ENCODE results near the gene ZBTB7C. TPM values are rescaled to one million over a fixed set of nuclear protein-coding genes. Genes with fewer than 3 reads are reported as not detected.

Gene ZBTB7C
- total and polyA plus RNA-seq, 9 of the 15 experiments (the other 6 are each of a cell fraction or from before 2014, with no cell fraction given): not detected

DNA sequence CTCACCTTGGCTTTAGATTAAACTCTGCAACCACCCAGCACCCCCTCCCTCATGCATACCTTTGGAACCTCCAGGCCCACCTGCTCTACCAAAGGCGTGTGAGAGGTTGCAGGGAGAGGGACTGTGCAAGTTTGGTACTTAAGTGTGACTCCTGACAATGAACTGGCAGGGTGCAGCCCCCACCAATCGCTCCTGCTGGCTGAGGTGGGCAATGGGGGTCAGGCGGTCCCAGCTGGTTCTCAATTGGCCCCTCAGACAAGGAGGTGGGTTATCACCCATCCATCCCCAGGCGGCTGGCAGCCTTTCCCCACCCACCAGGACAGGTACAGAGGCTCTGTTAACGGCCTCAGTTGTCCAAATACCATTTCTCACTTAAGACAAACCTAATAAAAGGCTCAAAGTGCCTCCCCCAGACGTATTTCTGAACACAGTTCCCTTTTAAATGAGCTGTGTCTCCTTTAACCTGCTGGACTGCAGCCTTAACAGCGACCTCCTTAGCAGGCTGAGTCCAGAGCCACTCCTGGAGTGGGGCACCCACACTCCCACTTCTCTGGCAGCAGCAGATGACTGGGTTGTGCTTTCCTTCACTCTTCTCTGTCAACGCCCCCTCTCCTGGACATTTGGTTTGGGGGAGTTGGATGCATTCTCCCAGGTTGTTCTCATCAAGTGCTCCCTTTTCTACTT is 309.6 kb downstream of the ZBTB7C start:
- intact Hi-C loops (cut with micrococcal nuclease) (loop anchor here (10.0 kb wide), 1 partner anchor 65 kb away; no protein-coding TSS in a partner anchor), in situ Hi-C loops (cut with MboI) (no loop called here)
- peaks cover 0 to 10% of the 10 kb centered on the region in 2 experiments; a peak in 4 of 5 replicates for H3K27me3 ChIP-seq (ENCODE audit: control insufficient read depth in 2 of 2, insufficient read depth in 2 of 2, low read length in 2 of 2)
- H3K27ac ChIP-seq (ENCODE audit: extremely low read depth, low read depth, low read length): no peak overlapping the region
- TF ChIP-seq ZNF282 (CRISPR knock-in tag; IDR thresholded peaks at IDR 0.05): no peak
- TF ChIP-seq FOXK2 (conservative IDR thresholded peaks at IDR 0.05 in 1 of 2, IDR thresholded peaks at IDR 0.05 in 1 of 2; ENCODE audit: low read depth in 2 of 2): no peak
- TF ChIP-seq, protein P1, sequence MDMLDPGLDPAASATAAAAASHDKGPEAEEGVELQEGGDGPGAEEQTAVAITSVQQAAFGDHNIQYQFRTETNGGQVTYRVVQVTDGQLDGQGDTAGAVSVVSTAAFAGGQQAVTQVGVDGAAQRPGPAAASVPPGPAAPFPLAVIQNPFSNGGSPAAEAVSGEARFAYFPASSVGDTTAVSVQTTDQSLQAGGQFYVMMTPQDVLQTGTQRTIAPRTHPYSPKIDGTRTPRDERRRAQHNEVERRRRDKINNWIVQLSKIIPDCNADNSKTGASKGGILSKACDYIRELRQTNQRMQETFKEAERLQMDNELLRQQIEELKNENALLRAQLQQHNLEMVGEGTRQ (CRISPR knock-in tag; IDR thresholded peaks at IDR 0.05): no peak
- TF ChIP-seq ZFP1 (CRISPR knock-in tag; IDR thresholded peaks at IDR 0.05): no peak
- TF ChIP-seq RBM15 (IDR thresholded peaks at IDR 0.05; ENCODE audit: insufficient read depth, low read length): no peak
- TF ChIP-seq HOXB6 (CRISPR knock-in tag; IDR thresholded peaks at IDR 0.05; ENCODE audit: borderline replicate concordance): no peak
- TF ChIP-seq MEF2D (tag; conservative IDR thresholded peaks at IDR 0.05; ENCODE audit: low read depth): no peak
- TF ChIP-seq NFIC (IDR thresholded peaks at IDR 0.05): no peak
- TF ChIP-seq C11orf30 (IDR thresholded peaks at IDR 0.05; ENCODE audit: low read depth): no peak
- no peak for TF ChIP-seq PCBP2 (IDR thresholded peaks at IDR 0.05; ENCODE audit: low read depth, low read length, poor library complexity, severe bottlenecking)
- TF ChIP-seq MYC (IDR thresholded peaks at IDR 0.05; ENCODE audit: low read depth, low read length): no peak
- no peak for TF ChIP-seq MYC (CRISPR knock-in tag; IDR thresholded peaks at IDR 0.05; ENCODE audit: borderline replicate concordance, low read depth)
- TF ChIP-seq, protein P2, sequence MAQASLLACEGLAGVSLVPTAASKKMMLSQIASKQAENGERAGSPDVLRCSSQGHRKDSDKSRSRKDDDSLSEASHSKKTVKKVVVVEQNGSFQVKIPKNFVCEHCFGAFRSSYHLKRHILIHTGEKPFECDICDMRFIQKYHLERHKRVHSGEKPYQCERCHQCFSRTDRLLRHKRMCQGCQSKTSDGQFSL (CRISPR knock-in tag; IDR thresholded peaks at IDR 0.05): no peak
- TF ChIP-seq, protein P2 (tag; IDR thresholded peaks at IDR 0.05): no peak
- TF ChIP-seq NBN (IDR thresholded peaks at IDR 0.05; ENCODE audit: low read depth): no peak
- no peak for TF ChIP-seq ZNF354B (CRISPR knock-in tag; IDR thresholded peaks at IDR 0.05)
- TF ChIP-seq ZNF274 (IDR thresholded peaks at IDR 0.05; ENCODE audit: borderline replicate concordance, low read depth, low read length): no peak
- no peak for TF ChIP-seq CCAR2 (IDR thresholded peaks at IDR 0.05; ENCODE audit: low read depth, low read length)
- TF ChIP-seq ATF2 (CRISPR knock-in tag; IDR thresholded peaks at IDR 0.05): no peak
- TF ChIP-seq SMAD2 (IDR thresholded peaks at IDR 0.05; ENCODE audit: low read depth, low read length): no peak
- H3K4me1 ChIP-seq (replicated peaks in 1 of 2; ENCODE audit: control insufficient read depth in 2 of 2, insufficient read depth in 2 of 2, low read length in 2 of 2): no peaks in the 10 kb centered on the region
- H3K9me1 ChIP-seq (ENCODE audit: control insufficient read depth, insufficient read depth, low read length): no peaks in the 10 kb centered on the region
- H3K79me2 ChIP-seq (ENCODE audit: control insufficient read depth, insufficient read depth, low read length): no peaks in the 10 kb centered on the region
- CTCF ChIA-PET (ENCODE audit: low intra/inter-chr PET ratio): no interaction called here
- DNase-seq (ENCODE audit: extremely low read depth in 1 of 4, low spot score in 3 of 4) (no peak), FAIRE-seq (no peak), ATAC-seq (no peak)
- no peak overlapping the region for H3K4me2 ChIP-seq (ENCODE audit: insufficient read depth, low read length)
- no peaks in the 10 kb centered on the region for H4K20me1 ChIP-seq (replicated peaks; ENCODE audit: control insufficient read depth, insufficient read depth, low read length)
- H3K9me3 ChIP-seq (replicated peaks; ENCODE audit: control insufficient read depth, insufficient read depth, low read depth, low read length): no peaks in the 10 kb centered on the region
- H3K9ac ChIP-seq (ENCODE audit: insufficient read depth in 1 of 2, low read depth in 2 of 2, low read length in 2 of 2): no peak overlapping the region
- no TSS peak for BruUV-seq (replicated peaks)
- 0% methylated on average over 4 of the region's 8 CpGs for WGBS (ENCODE audit: insufficient coverage, low coverage, missing lambda C conversion rate)
- H2AFZ ChIP-seq (ENCODE audit: low read depth, low read length): no peak overlapping the region
- H3K4me3 ChIP-seq: no peak overlapping the region
- POLR2A ChIA-PET: no interaction called here
- H3K36me3 ChIP-seq (ENCODE audit: control insufficient read depth, insufficient read depth, low read length): no peaks in the 10 kb centered on the region

Data from K562 (cell line).